Measurements from ENCODE around the gene SLC9C1.

SLC9C1 gene

GRCh38 chr3:112320691-112321090 lies 26.7 kb upstream of the SLC9C1 start:
- TF ChIP-seq CTCF (IDR thresholded peaks at IDR 0.05; ENCODE audit: low read depth, low read length), result no peak
- no peak for DNase-seq (ENCODE audit: extremely low read depth, low read depth)

- DNase-seq (ENCODE audit: extremely low read depth, low read depth), result no peak
- no peak for TF ChIP-seq CTCF (IDR thresholded peaks at IDR 0.05; ENCODE audit: low read depth, low read length)
Measured at GRCh38 chr3:112319516-112320276, 25.7 kb upstream of the SLC9C1 start.

- no peak for DNase-seq (ENCODE audit: extremely low read depth, low read depth)
- no peak for TF ChIP-seq CTCF (IDR thresholded peaks at IDR 0.05; ENCODE audit: low read depth, low read length)
Measured at GRCh38 chr3:112315791-112316190, 21.8 kb upstream of the SLC9C1 start.

GRCh38 chr3:112314649-112315048 lies 20.6 kb upstream of the SLC9C1 start:
- DNase-seq (ENCODE audit: extremely low read depth, low read depth), result no peak
- TF ChIP-seq CTCF (IDR thresholded peaks at IDR 0.05; ENCODE audit: low read depth, low read length), result no peak

- no peak for TF ChIP-seq CTCF (IDR thresholded peaks at IDR 0.05; ENCODE audit: low read depth, low read length)
- DNase-seq (ENCODE audit: extremely low read depth, low read depth), result no peak
Measured at GRCh38 chr3:112308151-112308911, 14.3 kb upstream of the SLC9C1 start.

- no peak for TF ChIP-seq CTCF (IDR thresholded peaks at IDR 0.05; ENCODE audit: low read depth, low read length)
Measured at GRCh38 chr3:112307557-112307956, 13.5 kb upstream of the SLC9C1 start.

GRCh38 chr3:112306825-112307224 lies 12.8 kb upstream of the SLC9C1 start:
- no peak for TF ChIP-seq CTCF (IDR thresholded peaks at IDR 0.05; ENCODE audit: low read depth, low read length)

More at GRCh38 chr3:112307557-112307956, 13.5 kb upstream of the SLC9C1 start:
- no peak for DNase-seq (ENCODE audit: extremely low read depth, low read depth)

More at GRCh38 chr3:112306825-112307224, 12.8 kb upstream of the SLC9C1 start:
- no peak for DNase-seq (ENCODE audit: extremely low read depth, low read depth)

Data from AG09319 (cell line).